Thoracic aorta (tissue), 2 donors: ENCODE measurements around the gene COLQ. TPM values are rescaled to one million over a fixed set of nuclear protein-coding genes. Genes with fewer than 3 reads are reported as not detected.
A peak's percentile ranks its signal among the peaks of the same experiment; 100 is the strongest.

Experiments
- ATAC-seq: fragments of 150-250 bp; one replicate; pipeline ENCODE4 v1.8.0; 2017; ENCODE audit warnings: low read depth; ENCODE audit not compliant: insufficient number of reproducible peaks, low FRiP score
- DNase-seq: peaks from one replicate; pipeline ENCODE4 v3.0.0-alpha.2; 2020; ENCODE audit warnings: low spot score
- H3K27ac ChIP-seq, 2 donors: fragments of 200-600 bp; sonication (generic); 1 replicate in 1 of 2; 2 replicates in 1 of 2; pipeline ENCODE4 v1.5.1; 2016; ENCODE audit warnings: mild to moderate bottlenecking in 2 of 2, moderate library complexity in 2 of 2
- H3K27me3 ChIP-seq: fragments of 200-600 bp; sonication (generic); replicated peaks from 2 replicates; pipeline ENCODE4 v1.6.0; 2016; ENCODE audit warnings: mild to moderate bottlenecking; ENCODE audit not compliant: insufficient read depth
- H3K36me3 ChIP-seq: fragments of 200-600 bp; sonication (generic); one replicate; pipeline ENCODE4 v1.5.1; 2016
- H3K4me1 ChIP-seq, 2 donors: fragments of 200-600 bp; sonication (generic); 1 replicate in 1 of 2; 2 replicates in 1 of 2; pipeline versions ENCODE4 v1.5.1 to v1.6.0; 2016; ENCODE audit warnings: low read depth in 2 of 2, mild to moderate bottlenecking in 1 of 2; ENCODE audit not compliant: control insufficient read depth in 1 of 2
- H3K4me3 ChIP-seq: fragments of 200-600 bp; sonication (generic); 2 replicates; pipeline ENCODE4 v1.5.1; 2016; ENCODE audit warnings: mild to moderate bottlenecking
- H3K9me3 ChIP-seq: fragments of 200-600 bp; sonication (generic); 2 replicates; pipeline ENCODE4 v1.5.1; 2016
- total RNA-seq, 2 donors: library from RNA; depleted of rRNA; stranded (reverse); fragments of >200 nt; gene quantifications; one replicate each; pipeline versions ENCODE4 v1.1.0 to v1.2.3, GENCODE V29; 2016
- TF ChIP-seq, protein P1 (sequence below): fragments of 200-600 bp; sonication (generic); IDR thresholded peaks from one replicate; pipeline ENCODE4 v1.5.1; 2019; ENCODE audit warnings: antibody characterized with exemption

Gene COLQ
- total RNA-seq, 2 donors from 2014 or later: 3.2 to 9.3 TPM

DNA sequence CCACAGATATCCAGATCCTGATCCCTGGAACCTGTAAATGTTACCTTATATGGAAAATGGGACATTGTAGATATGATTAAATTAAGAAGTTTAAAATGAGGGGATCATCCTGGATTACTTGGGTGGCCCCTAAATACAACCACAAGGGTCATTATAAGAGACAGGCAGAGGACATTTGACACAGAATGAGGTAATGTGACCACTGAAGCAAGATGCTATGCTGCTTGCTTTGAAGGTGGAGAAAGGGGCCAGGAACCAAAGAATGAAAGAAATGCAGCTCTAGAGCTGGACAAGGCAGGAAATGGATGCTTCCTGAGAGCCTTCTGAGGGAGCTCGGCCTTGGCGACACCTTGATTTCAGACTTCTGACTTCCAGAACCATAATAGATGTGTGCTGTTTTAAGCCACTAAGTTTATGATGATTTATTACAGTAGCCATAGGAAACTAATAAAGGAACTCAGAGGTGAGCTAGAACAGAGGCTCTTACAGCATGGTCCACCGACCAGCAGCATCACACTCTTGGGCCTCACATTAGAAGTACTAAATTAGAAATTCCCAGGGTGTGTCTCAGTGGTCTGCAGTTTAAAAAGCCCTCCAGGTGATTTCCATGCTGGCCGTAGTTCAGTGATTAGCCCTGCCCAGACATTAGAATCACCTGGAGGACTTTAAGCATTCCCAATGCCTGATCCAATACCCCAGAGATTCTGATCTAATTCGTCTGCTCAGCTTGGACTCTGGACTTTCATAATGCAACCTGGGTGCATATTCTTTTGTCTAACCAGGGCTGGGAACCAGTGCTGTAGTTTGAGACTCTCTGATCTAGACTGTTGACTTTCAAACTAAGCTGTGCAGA is 7.5 kb downstream of the COLQ start:
- DNase-seq (no peak), ATAC-seq (no peak)
- Histone ChIP-seq H3K4me1 (peaks cover 0 to 7% of the 10 kb centered on the region in 2 donors), H3K27ac (no peak overlapping the region), H3K36me3 (no peaks in the 10 kb centered on the region), H3K27me3 (no peaks in the 10 kb centered on the region), H3K4me3 (no peak overlapping the region), H3K9me3 (no peaks in the 10 kb centered on the region)
- TF ChIP-seq, protein P1, sequence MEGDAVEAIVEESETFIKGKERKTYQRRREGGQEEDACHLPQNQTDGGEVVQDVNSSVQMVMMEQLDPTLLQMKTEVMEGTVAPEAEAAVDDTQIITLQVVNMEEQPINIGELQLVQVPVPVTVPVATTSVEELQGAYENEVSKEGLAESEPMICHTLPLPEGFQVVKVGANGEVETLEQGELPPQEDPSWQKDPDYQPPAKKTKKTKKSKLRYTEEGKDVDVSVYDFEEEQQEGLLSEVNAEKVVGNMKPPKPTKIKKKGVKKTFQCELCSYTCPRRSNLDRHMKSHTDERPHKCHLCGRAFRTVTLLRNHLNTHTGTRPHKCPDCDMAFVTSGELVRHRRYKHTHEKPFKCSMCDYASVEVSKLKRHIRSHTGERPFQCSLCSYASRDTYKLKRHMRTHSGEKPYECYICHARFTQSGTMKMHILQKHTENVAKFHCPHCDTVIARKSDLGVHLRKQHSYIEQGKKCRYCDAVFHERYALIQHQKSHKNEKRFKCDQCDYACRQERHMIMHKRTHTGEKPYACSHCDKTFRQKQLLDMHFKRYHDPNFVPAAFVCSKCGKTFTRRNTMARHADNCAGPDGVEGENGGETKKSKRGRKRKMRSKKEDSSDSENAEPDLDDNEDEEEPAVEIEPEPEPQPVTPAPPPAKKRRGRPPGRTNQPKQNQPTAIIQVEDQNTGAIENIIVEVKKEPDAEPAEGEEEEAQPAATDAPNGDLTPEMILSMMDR: no peak

DNA sequence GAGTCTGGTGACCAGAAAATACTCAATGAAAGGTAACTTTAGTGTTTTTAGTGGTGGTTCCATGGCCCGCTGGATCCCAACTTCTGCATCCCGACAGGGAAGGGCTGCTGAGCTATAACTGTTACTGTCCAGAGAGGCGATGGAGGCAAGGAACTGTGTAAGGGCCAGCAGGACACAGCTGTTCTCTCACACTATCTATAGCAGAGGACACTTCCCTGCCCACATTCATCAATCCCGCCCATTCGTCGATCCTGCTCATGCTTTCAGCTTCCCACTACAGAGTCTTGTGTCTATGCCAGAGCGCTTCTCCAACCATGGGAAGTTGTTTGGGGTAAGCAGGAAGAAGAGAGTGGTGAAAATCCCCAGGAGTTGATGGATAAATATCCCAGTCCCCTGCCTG is 8.4 kb downstream of the COLQ start:
- DNase-seq (no peak), ATAC-seq (no peak)
- Histone ChIP-seq H3K9me3 (no peaks in the 10 kb centered on the region), H3K4me3 (no peak overlapping the region), H3K36me3 (no peaks in the 10 kb centered on the region), H3K4me1 (peaks cover 0 to 7% of the 10 kb centered on the region in 2 donors), H3K27me3 (no peaks in the 10 kb centered on the region), H3K27ac (no peak overlapping the region)
- TF ChIP-seq, protein P1: no peak

DNA sequence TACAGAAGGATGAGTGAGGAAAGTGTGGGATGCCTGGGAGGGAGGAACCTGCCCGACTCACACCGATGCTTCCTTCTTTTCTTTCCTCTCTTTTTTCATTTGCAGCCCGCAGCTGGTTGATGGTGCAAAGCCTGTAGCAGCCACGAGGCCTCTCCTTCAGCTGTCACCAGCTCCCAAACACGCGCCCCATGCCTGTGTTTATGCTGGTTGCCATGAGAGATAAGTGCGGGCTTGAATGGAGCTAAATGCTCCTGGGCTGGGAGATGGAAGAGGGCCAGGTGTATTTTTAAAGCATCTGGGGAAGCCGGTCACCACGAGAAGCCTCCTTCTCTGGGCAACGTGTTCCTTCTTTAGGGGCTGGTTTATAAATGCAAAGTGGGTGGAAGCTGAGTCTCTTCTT is 9.3 kb downstream of the COLQ start:
- no peak overlapping the region for H3K4me3 ChIP-seq
- H3K27ac ChIP-seq: no peak overlapping the region
- peaks cover 0 to 7% of the 10 kb centered on the region in 2 donors for H3K4me1 ChIP-seq
- no peaks in the 10 kb centered on the region for H3K9me3 ChIP-seq
- TF ChIP-seq, protein P1: no peak
- H3K36me3 ChIP-seq: no peaks in the 10 kb centered on the region
- no peaks in the 10 kb centered on the region for H3K27me3 ChIP-seq
- ATAC-seq: peak; percentile 43
- DNase-seq: peak; percentile 22

DNA sequence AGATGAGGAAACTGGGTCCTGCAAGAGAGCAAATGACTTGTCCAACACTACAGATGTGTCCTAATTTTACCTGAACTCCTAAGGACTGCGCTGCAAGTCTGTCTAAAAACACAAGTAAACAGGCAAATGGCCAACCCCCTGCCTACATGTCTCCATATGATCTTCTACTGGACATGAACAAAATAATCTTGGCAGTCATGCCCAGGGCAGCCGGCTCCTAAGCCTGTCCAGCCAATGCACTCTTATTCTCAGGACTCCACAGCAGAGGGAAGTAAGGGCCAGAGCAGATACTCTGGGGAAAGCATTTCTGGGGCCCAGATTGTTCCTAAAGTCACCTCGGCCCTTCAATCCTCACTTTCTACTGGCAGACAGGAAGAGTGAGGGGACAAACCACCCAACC is 10.3 kb downstream of the COLQ start:
- no peaks in the 10 kb centered on the region for H3K36me3 ChIP-seq
- H3K27ac ChIP-seq: no peak overlapping the region
- H3K27me3 ChIP-seq: no peaks in the 10 kb centered on the region
- no peak overlapping the region for H3K4me3 ChIP-seq
- H3K4me1 ChIP-seq: peaks cover 0 to 7% of the 10 kb centered on the region in 2 donors
- TF ChIP-seq, protein P1: no peak
- H3K9me3 ChIP-seq: no peaks in the 10 kb centered on the region
- ATAC-seq (no peak), DNase-seq (no peak)

DNA sequence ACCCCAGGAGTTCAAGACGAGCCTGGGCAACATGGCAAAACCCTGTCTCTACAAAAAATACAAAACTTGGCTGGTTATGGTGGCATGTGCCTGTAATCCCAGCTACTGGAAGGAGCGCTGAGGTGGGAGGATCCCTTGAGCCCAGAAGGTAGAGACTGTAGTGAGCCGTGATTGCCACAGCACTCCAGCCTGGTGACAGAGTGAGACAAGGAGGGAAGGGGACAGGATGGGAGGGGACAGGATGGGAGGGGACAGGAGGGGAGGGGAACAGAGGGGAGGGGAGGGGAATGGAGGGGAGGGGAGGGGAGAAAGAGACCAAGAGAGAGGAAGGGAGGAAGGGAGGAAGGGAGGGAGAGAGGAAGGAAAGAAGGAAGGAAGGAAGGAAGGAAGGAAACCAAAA is 11.0 kb downstream of the COLQ start:
- DNase-seq (no peak), ATAC-seq (no peak)
- TF ChIP-seq, protein P1: no peak
- peaks cover 0 to 7% of the 10 kb centered on the region in 2 donors for H3K4me1 ChIP-seq
- H3K27ac ChIP-seq: no peak overlapping the region
- no peaks in the 10 kb centered on the region for H3K36me3 ChIP-seq
- no peaks in the 10 kb centered on the region for H3K27me3 ChIP-seq
- H3K9me3 ChIP-seq: no peaks in the 10 kb centered on the region
- no peak overlapping the region for H3K4me3 ChIP-seq
